C4-2B (cell line): ENCODE data around the gene CD81.

ENCODE experiments used
- ZFX ChIP-seq: fragments of 450-650 bp; IDR thresholded peaks from 2 replicates; pipeline ENCODE4 v1.6.1; 2017
- TF ChIP-seq, protein P1 (sequence below): fragments of 450-650 bp; conservative IDR thresholded peaks from 2 replicates; pipeline ENCODE4 v1.5.1; 2017; ENCODE audit warnings: mild to moderate bottlenecking

DNA sequence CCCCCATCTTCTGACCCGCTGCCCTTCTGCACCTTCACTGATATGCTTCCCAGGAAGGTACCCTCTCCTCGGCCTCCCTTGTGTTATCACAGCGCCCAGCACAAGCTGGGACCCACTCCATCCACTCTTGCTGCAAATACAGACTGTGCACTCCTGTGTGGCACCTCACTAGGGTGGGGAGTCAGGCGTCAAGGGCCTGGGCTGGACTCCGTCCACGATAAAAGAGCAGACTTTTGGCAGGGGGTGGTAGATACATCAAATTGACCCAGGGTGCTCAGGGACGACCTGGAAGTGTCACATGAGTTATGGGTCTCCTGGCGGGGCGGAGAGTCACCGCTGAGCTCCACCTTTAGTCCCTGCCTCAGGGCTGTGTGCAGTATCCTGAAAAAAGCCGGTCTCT, 66.3 kb downstream of the CD81 start:
- TF ChIP-seq, protein P1, sequence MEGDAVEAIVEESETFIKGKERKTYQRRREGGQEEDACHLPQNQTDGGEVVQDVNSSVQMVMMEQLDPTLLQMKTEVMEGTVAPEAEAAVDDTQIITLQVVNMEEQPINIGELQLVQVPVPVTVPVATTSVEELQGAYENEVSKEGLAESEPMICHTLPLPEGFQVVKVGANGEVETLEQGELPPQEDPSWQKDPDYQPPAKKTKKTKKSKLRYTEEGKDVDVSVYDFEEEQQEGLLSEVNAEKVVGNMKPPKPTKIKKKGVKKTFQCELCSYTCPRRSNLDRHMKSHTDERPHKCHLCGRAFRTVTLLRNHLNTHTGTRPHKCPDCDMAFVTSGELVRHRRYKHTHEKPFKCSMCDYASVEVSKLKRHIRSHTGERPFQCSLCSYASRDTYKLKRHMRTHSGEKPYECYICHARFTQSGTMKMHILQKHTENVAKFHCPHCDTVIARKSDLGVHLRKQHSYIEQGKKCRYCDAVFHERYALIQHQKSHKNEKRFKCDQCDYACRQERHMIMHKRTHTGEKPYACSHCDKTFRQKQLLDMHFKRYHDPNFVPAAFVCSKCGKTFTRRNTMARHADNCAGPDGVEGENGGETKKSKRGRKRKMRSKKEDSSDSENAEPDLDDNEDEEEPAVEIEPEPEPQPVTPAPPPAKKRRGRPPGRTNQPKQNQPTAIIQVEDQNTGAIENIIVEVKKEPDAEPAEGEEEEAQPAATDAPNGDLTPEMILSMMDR: no peak
- no peak for TF ChIP-seq ZFX
